ENCODE results near the gene PRRT1B. TPM values are rescaled to one million over a fixed set of nuclear protein-coding genes. Genes with fewer than 3 reads are reported as not detected.

Gene PRRT1B
- total RNA-seq, 1 donor from 2014 or later = not detected

- Histone ChIP-seq H3K4me3 (ENCODE audit: low read length in 3 of 3) (no peak overlapping the region), H3K9me3 (ENCODE audit: control insufficient read depth in 3 of 3, low read length in 3 of 3) (no peaks in the 10 kb centered on the region), H3K27me3 (ENCODE audit: control insufficient read depth in 3 of 3, insufficient read depth in 3 of 3, low read length in 3 of 3) (no peaks in the 10 kb centered on the region), H3K4me1 (ENCODE audit: control insufficient read depth in 3 of 3, insufficient read depth in 3 of 3, low read length in 3 of 3) (peaks cover 10 to 16% (median 15%) of the 10 kb centered on the region in 3 donors), H3K36me3 (ENCODE audit: control insufficient read depth in 3 of 3, insufficient read depth in 3 of 3, low read length in 3 of 3) (peaks cover 79 to 86% (median 84%) of the 10 kb centered on the region in 3 donors), H3K9ac (ENCODE audit: low read depth in 1 of 3, low read length in 3 of 3) (no peak overlapping the region), H3K27ac (ENCODE audit: low read depth, low read length) (no peak overlapping the region)
Observed at GRCh38 chr9:131521203-131521602, 24.1 kb upstream of the PRRT1B start.

- Histone ChIP-seq H3K4me1 (ENCODE audit: control insufficient read depth in 3 of 3, insufficient read depth in 3 of 3, low read length in 3 of 3) (peaks cover 10 to 15% (median 14%) of the 10 kb centered on the region in 3 donors), H3K27ac (ENCODE audit: low read depth, low read length) (no peak overlapping the region), H3K4me3 (ENCODE audit: low read length in 3 of 3) (no peak overlapping the region), H3K27me3 (ENCODE audit: control insufficient read depth in 3 of 3, insufficient read depth in 3 of 3, low read length in 3 of 3) (no peaks in the 10 kb centered on the region), H3K36me3 (ENCODE audit: control insufficient read depth in 3 of 3, insufficient read depth in 3 of 3, low read length in 3 of 3) (peaks cover 80 to 86% (median 82%) of the 10 kb centered on the region in 3 donors), H3K9ac (ENCODE audit: low read depth in 1 of 3, low read length in 3 of 3) (no peak overlapping the region), H3K9me3 (ENCODE audit: control insufficient read depth in 3 of 3, low read length in 3 of 3) (no peaks in the 10 kb centered on the region)
Observed at GRCh38 chr9:131521822-131522221, 23.5 kb upstream of the PRRT1B start.

GRCh38 chr9:131522257-131523085 lies 22.9 kb upstream of the PRRT1B start:
- no peaks in the 10 kb centered on the region for H3K27me3 ChIP-seq (ENCODE audit: control insufficient read depth in 3 of 3, insufficient read depth in 3 of 3, low read length in 3 of 3)
- H3K27ac ChIP-seq (ENCODE audit: low read depth, low read length) = no peak overlapping the region
- H3K9me3 ChIP-seq (ENCODE audit: control insufficient read depth in 3 of 3, low read length in 3 of 3) = no peaks in the 10 kb centered on the region
- H3K36me3 ChIP-seq (ENCODE audit: control insufficient read depth in 3 of 3, insufficient read depth in 3 of 3, low read length in 3 of 3) = peaks cover 79 to 87% (median 83%) of the 10 kb centered on the region in 3 donors
- H3K4me3 ChIP-seq (ENCODE audit: low read length in 3 of 3) = no peak overlapping the region
- peaks cover 9 to 13% (median 12%) of the 10 kb centered on the region in 3 donors for H3K4me1 ChIP-seq (ENCODE audit: control insufficient read depth in 3 of 3, insufficient read depth in 3 of 3, low read length in 3 of 3)
- no peak overlapping the region for H3K9ac ChIP-seq (ENCODE audit: low read depth in 1 of 3, low read length in 3 of 3)

GRCh38 chr9:131523086-131523388 lies 22.3 kb upstream of the PRRT1B start:
- peaks cover 5 to 7% (median 6%) of the 10 kb centered on the region in 3 donors for H3K4me1 ChIP-seq (ENCODE audit: control insufficient read depth in 3 of 3, insufficient read depth in 3 of 3, low read length in 3 of 3)

GRCh38 chr9:131523451-131524435 lies 21.6 kb upstream of the PRRT1B start:
- Histone ChIP-seq H3K9me3 (ENCODE audit: control insufficient read depth in 3 of 3, low read length in 3 of 3) (no peaks in the 10 kb centered on the region), H3K27ac (ENCODE audit: low read depth, low read length) (no peak overlapping the region), H3K4me3 (ENCODE audit: low read length in 3 of 3) (no peak overlapping the region), H3K36me3 (ENCODE audit: control insufficient read depth in 3 of 3, insufficient read depth in 3 of 3, low read length in 3 of 3) (peaks cover 77 to 91% (median 81%) of the 10 kb centered on the region in 3 donors), H3K4me1 (ENCODE audit: control insufficient read depth in 3 of 3, insufficient read depth in 3 of 3, low read length in 3 of 3) (peaks cover 0 to under 1% (median 0%) of the 10 kb centered on the region in 3 donors), H3K9ac (ENCODE audit: low read depth in 1 of 3, low read length in 3 of 3) (no peak overlapping the region), H3K27me3 (ENCODE audit: control insufficient read depth in 3 of 3, insufficient read depth in 3 of 3, low read length in 3 of 3) (no peaks in the 10 kb centered on the region)

More at GRCh38 chr9:131523086-131523388, 22.3 kb upstream of the PRRT1B start:
- H3K4me3 ChIP-seq (ENCODE audit: low read length in 3 of 3) = no peak overlapping the region
- no peak overlapping the region for H3K27ac ChIP-seq (ENCODE audit: low read depth, low read length)
- H3K9ac ChIP-seq (ENCODE audit: low read depth in 1 of 3, low read length in 3 of 3) = no peak overlapping the region
- peaks cover 81 to 89% (median 83%) of the 10 kb centered on the region in 3 donors for H3K36me3 ChIP-seq (ENCODE audit: control insufficient read depth in 3 of 3, insufficient read depth in 3 of 3, low read length in 3 of 3)
- no peaks in the 10 kb centered on the region for H3K9me3 ChIP-seq (ENCODE audit: control insufficient read depth in 3 of 3, low read length in 3 of 3)
- H3K27me3 ChIP-seq (ENCODE audit: control insufficient read depth in 3 of 3, insufficient read depth in 3 of 3, low read length in 3 of 3) = no peaks in the 10 kb centered on the region

GRCh38 chr9:131524665-131525315 lies 20.5 kb upstream of the PRRT1B start:
- Histone ChIP-seq H3K27me3 (ENCODE audit: control insufficient read depth in 3 of 3, insufficient read depth in 3 of 3, low read length in 3 of 3) (no peaks in the 10 kb centered on the region), H3K9me3 (ENCODE audit: control insufficient read depth in 3 of 3, low read length in 3 of 3) (no peaks in the 10 kb centered on the region), H3K9ac (ENCODE audit: low read depth in 1 of 3, low read length in 3 of 3) (no peak overlapping the region), H3K4me3 (ENCODE audit: low read length in 3 of 3) (no peak overlapping the region), H3K27ac (ENCODE audit: low read depth, low read length) (no peak overlapping the region), H3K4me1 (ENCODE audit: control insufficient read depth in 3 of 3, insufficient read depth in 3 of 3, low read length in 3 of 3) (peaks cover 1 to 4% (median 3%) of the 10 kb centered on the region in 3 donors), H3K36me3 (ENCODE audit: control insufficient read depth in 3 of 3, insufficient read depth in 3 of 3, low read length in 3 of 3) (peaks cover 76 to 91% (median 81%) of the 10 kb centered on the region in 3 donors)

GRCh38 chr9:131525643-131526565 lies 19.4 kb upstream of the PRRT1B start:
- Histone ChIP-seq H3K27me3 (ENCODE audit: control insufficient read depth in 3 of 3, insufficient read depth in 3 of 3, low read length in 3 of 3) (no peaks in the 10 kb centered on the region), H3K9ac (ENCODE audit: low read depth in 1 of 3, low read length in 3 of 3) (no peak overlapping the region), H3K9me3 (ENCODE audit: control insufficient read depth in 3 of 3, low read length in 3 of 3) (no peaks in the 10 kb centered on the region), H3K4me3 (ENCODE audit: low read length in 3 of 3) (no peak overlapping the region), H3K36me3 (ENCODE audit: control insufficient read depth in 3 of 3, insufficient read depth in 3 of 3, low read length in 3 of 3) (peaks cover 69 to 80% (median 75%) of the 10 kb centered on the region in 3 donors), H3K4me1 (ENCODE audit: control insufficient read depth in 3 of 3, insufficient read depth in 3 of 3, low read length in 3 of 3) (peaks cover 9 to 12% (median 11%) of the 10 kb centered on the region in 3 donors), H3K27ac (ENCODE audit: low read depth, low read length) (no peak overlapping the region)

GRCh38 chr9:131528186-131528585 lies 17.1 kb upstream of the PRRT1B start:
- H3K4me1 ChIP-seq (ENCODE audit: control insufficient read depth in 3 of 3, insufficient read depth in 3 of 3, low read length in 3 of 3) = peaks cover 9 to 17% (median 11%) of the 10 kb centered on the region in 3 donors
- H3K27ac ChIP-seq (ENCODE audit: low read depth, low read length) = no peak overlapping the region
- H3K9me3 ChIP-seq (ENCODE audit: control insufficient read depth in 3 of 3, low read length in 3 of 3) = no peaks in the 10 kb centered on the region
- no peaks in the 10 kb centered on the region for H3K27me3 ChIP-seq (ENCODE audit: control insufficient read depth in 3 of 3, insufficient read depth in 3 of 3, low read length in 3 of 3)
- peaks cover 48 to 57% (median 55%) of the 10 kb centered on the region in 3 donors for H3K36me3 ChIP-seq (ENCODE audit: control insufficient read depth in 3 of 3, insufficient read depth in 3 of 3, low read length in 3 of 3)
- no peak overlapping the region for H3K4me3 ChIP-seq (ENCODE audit: low read length in 3 of 3)
- no peak overlapping the region for H3K9ac ChIP-seq (ENCODE audit: low read depth in 1 of 3, low read length in 3 of 3)

Data from skeletal muscle tissue (tissue), 4 donors.